ENCODE measurements around the gene ZNF439. TPM values are rescaled to one million over a fixed set of nuclear protein-coding genes. Genes with fewer than 3 reads are reported as not detected.

ZNF439 gene
- total RNA-seq, 1 experiment from 2014 or later = 0.83 TPM

DNA sequence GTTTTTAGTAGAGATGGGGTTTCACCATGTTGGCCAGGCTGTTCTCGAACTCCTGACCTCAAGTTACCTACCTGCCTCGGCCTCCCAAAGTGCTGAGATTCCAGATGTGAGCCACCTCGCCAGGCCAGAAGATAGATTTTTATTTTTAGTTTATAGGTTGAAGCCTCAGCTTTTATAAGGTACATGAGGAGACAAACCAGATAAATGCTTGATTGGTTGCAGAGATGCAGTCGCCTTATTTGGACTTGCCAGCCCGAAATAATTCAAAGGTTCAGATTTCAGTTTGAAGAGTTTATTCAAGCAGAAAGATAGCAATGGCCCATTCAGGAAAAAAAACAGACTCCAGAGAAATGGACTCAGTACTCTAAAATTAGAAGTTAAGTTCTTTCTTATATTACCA is 42.1 kb downstream of the ZNF439 start:
- no peak for TF ChIP-seq EZH2 (IDR thresholded peaks at IDR 0.05; ENCODE audit: low read depth)
- TF ChIP-seq, protein P1, sequence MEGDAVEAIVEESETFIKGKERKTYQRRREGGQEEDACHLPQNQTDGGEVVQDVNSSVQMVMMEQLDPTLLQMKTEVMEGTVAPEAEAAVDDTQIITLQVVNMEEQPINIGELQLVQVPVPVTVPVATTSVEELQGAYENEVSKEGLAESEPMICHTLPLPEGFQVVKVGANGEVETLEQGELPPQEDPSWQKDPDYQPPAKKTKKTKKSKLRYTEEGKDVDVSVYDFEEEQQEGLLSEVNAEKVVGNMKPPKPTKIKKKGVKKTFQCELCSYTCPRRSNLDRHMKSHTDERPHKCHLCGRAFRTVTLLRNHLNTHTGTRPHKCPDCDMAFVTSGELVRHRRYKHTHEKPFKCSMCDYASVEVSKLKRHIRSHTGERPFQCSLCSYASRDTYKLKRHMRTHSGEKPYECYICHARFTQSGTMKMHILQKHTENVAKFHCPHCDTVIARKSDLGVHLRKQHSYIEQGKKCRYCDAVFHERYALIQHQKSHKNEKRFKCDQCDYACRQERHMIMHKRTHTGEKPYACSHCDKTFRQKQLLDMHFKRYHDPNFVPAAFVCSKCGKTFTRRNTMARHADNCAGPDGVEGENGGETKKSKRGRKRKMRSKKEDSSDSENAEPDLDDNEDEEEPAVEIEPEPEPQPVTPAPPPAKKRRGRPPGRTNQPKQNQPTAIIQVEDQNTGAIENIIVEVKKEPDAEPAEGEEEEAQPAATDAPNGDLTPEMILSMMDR (conservative IDR thresholded peaks at IDR 0.05) = no peak
- Histone ChIP-seq H3K36me3 (ENCODE audit: low read depth) (no peaks in the 10 kb centered on the region), H3K9me3 (ENCODE audit: insufficient read depth, low read depth) (peaks cover under 1% of the 10 kb centered on the region; the same call in 1 of the 2 replicates), H4K20me1 (ENCODE audit: insufficient read depth) (no peaks in the 10 kb centered on the region), H2AFZ (no peak overlapping the region), H3K4me1 (replicated peaks; ENCODE audit: insufficient read depth) (peaks cover 8% of the 10 kb centered on the region; the same call in 1 of the 2 replicates), H3K4me3 (no peak overlapping the region), H3F3A (ENCODE audit: insufficient read depth, low read depth) (no peaks in the 10 kb centered on the region), H3K27me3 (ENCODE audit: insufficient read depth, low read depth) (no peaks in the 10 kb centered on the region), H3K27ac (no peak overlapping the region), H3K4me2 (no peak overlapping the region), H3K79me2 (ENCODE audit: low read depth) (no peaks in the 10 kb centered on the region), H3K9me2 (ENCODE audit: insufficient read depth) (no peaks in the 10 kb centered on the region)
- no TSS peak for BruUV-seq (replicated peaks)
- no peak for DNase-seq
- POLR2A ChIA-PET (ENCODE audit: unreplicated experiment) = no interaction called here
- CTCF ChIA-PET = no interaction called here
- intact Hi-C loops (cut with micrococcal nuclease; ENCODE audit: unreplicated experiment) = no loop called here

DNA sequence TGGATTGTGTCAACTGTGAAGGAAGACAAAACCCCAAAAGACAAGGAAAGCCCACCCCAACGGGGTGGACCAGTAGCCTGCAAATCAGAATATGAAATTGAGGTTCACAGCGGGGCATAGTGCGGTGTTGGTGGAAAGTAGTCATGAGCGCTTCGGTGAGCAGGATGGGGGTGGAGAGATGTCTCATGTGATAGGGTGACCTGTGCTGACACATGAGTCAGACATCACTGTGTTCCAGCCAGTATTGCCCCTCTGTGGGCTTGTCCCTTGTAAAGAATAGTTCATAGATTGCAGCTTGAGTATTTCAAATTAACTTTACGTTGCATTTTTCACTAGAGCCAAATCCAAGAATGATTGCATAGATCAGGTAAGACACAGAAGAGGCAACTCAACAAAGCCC is 46.3 kb downstream of the ZNF439 start:
- intact Hi-C loops (cut with micrococcal nuclease; ENCODE audit: unreplicated experiment) = no loop called here
- Histone ChIP-seq H3K9me3 (ENCODE audit: insufficient read depth, low read depth) (no peaks in the 10 kb centered on the region; the same call in 1 of the 2 replicates), H3K27ac (no peak overlapping the region), H2AFZ (no peak overlapping the region), H3K4me2 (no peak overlapping the region), H3K27me3 (ENCODE audit: insufficient read depth, low read depth) (peaks cover 11% of the 10 kb centered on the region; the same call in 1 of the 2 replicates), H3K4me1 (replicated peaks; ENCODE audit: insufficient read depth) (no peaks in the 10 kb centered on the region), H3K9me2 (ENCODE audit: insufficient read depth) (no peaks in the 10 kb centered on the region), H4K20me1 (ENCODE audit: insufficient read depth) (no peaks in the 10 kb centered on the region), H3K4me3 (no peak overlapping the region), H3K79me2 (ENCODE audit: low read depth) (no peaks in the 10 kb centered on the region), H3K36me3 (ENCODE audit: low read depth) (no peaks in the 10 kb centered on the region), H3F3A (ENCODE audit: insufficient read depth, low read depth) (no peaks in the 10 kb centered on the region)
- no TSS peak for BruUV-seq (replicated peaks)
- ChIA-PET CTCF (no interaction called here), POLR2A (ENCODE audit: unreplicated experiment) (no interaction called here)
- DNase-seq = no peak
- TF ChIP-seq EZH2 (IDR thresholded peaks at IDR 0.05; ENCODE audit: low read depth) = no peak
- TF ChIP-seq, protein P1 (conservative IDR thresholded peaks at IDR 0.05) = no peak

DNA sequence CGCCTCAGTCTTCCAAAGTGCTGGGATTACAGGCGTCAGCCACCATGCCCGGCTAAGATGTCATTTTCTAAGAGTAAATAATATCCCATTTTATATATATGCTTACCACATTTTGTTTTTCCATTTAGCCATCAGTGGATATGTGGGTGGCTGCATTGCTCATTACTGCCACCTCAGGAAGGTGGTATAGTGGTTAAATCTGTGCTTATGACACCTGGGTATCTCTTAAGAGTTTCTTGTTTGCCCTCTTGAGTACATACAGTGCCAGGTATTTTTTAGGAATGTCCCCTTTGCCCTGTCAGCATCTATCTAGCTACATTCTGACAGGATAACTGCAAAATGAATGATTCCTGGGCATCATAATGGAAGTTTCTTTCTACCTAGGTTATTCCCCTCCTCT is 53.7 kb downstream of the ZNF439 start:
- H2AFZ ChIP-seq = no peak overlapping the region
- no peak overlapping the region for H3K27ac ChIP-seq
- H3K9me2 ChIP-seq (ENCODE audit: insufficient read depth) = no peaks in the 10 kb centered on the region
- no peaks in the 10 kb centered on the region for H3K79me2 ChIP-seq (ENCODE audit: low read depth)
- peaks cover 26% of the 10 kb centered on the region; the same call in 1 of the 2 replicates for H3K27me3 ChIP-seq (ENCODE audit: insufficient read depth, low read depth)
- no peak for TF ChIP-seq EZH2 (IDR thresholded peaks at IDR 0.05; ENCODE audit: low read depth)
- TF ChIP-seq, protein P1 (conservative IDR thresholded peaks at IDR 0.05) = no peak; the same call in 1 of the 2 replicates
- no peaks in the 10 kb centered on the region for H4K20me1 ChIP-seq (ENCODE audit: insufficient read depth)
- no peak overlapping the region for H3K4me3 ChIP-seq
- H3F3A ChIP-seq (ENCODE audit: insufficient read depth, low read depth) = no peaks in the 10 kb centered on the region
- BruUV-seq (replicated peaks) = no TSS peak
- no peaks in the 10 kb centered on the region for H3K36me3 ChIP-seq (ENCODE audit: low read depth)
- intact Hi-C loops (cut with micrococcal nuclease; ENCODE audit: unreplicated experiment) = no loop called here
- ChIA-PET CTCF (no interaction called here), POLR2A (ENCODE audit: unreplicated experiment) (no interaction called here)
- H3K4me2 ChIP-seq = no peak overlapping the region
- H3K9me3 ChIP-seq (ENCODE audit: insufficient read depth, low read depth) = peaks cover 27% of the 10 kb centered on the region
- H3K4me1 ChIP-seq (replicated peaks; ENCODE audit: insufficient read depth) = no peaks in the 10 kb centered on the region
- DNase-seq = no peak

Data from PC-9 (cell line).